ENCODE measurements around the gene TMEM203. TPM values are rescaled to one million over a fixed set of nuclear protein-coding genes. Genes with fewer than 3 reads are reported as not detected.

TMEM203 gene
- total RNA-seq, 4 donors from 2014 or later = 45.7 to 60.7 (median 49.4) TPM

GRCh38 chr9:137157618-137158415 lies 47.6 kb downstream of the TMEM203 start:
- TF ChIP-seq CTCF (IDR thresholded peaks at IDR 0.05) = no peak
- no peak for TF ChIP-seq POLR2A (IDR thresholded peaks at IDR 0.05)
- WGBS, 2 donors = 44 to 48% methylated on average over 15 to 19 of the region's 19 CpGs
- intact Hi-C loops (cut with DNase I; ENCODE audit: low total_unique reads) = no loop called here
- H3K4me3 ChIP-seq (ENCODE audit: low read depth, poor library complexity, severe bottlenecking) = no peak overlapping the region
- no peak for DNase-seq (ENCODE audit: low spot score in 2 of 2)

- intact Hi-C loops (cut with DNase I; ENCODE audit: low total_unique reads) = no loop called here
- no peak for DNase-seq (ENCODE audit: low spot score in 2 of 2)
- WGBS, 2 donors = 2 to 13% methylated on average over 22 to 47 of the region's 65 CpGs
- H3K4me3 ChIP-seq (ENCODE audit: low read depth, poor library complexity, severe bottlenecking) = no peak overlapping the region
- no peak for TF ChIP-seq POLR2A (IDR thresholded peaks at IDR 0.05)
- TF ChIP-seq CTCF (IDR thresholded peaks at IDR 0.05) = no peak
These were observed 48.7 kb downstream of the TMEM203 start for GRCh38 chr9:137156567-137157375.

Small RNA genes lying within 50 kb of the gene (microRNA-seq; reads per million reads assigned to microRNA genes)
- gene MIR3621 (ENCODE audit: borderline number of aligned reads in 1 of 2, borderline replicate concordance in 2 of 2) = 0 reads per million in 2 donors

Other genes starting within 250 kb of the TMEM203 start
- gene PTGDS, start 228.1 kb downstream of the TMEM203 start, total RNA-seq = 10 to 100 TPM in 3 of 4 donors, 1 to 10 TPM in 1; 9.7 to 75.3 (median 14.8) TPM
- under 1 TPM in 2 of 4 donors, not detected in 2; 0.36 to 0.37 TPM for gene LCNL1, start 222.7 kb downstream of the TMEM203 start, total RNA-seq
- gene PAXX, start 213.2 kb downstream of the TMEM203 start, total RNA-seq = 10 to 100 TPM; 38.7 to 75.8 (median 58.2) TPM
- gene CLIC3, start 209.1 kb downstream of the TMEM203 start, total RNA-seq = 100 to 1,000 TPM; 114 to 328 (median 163) TPM
- 10 to 100 TPM; 18.2 to 27.6 (median 23.7) TPM for gene ABCA2, start 177.4 kb downstream of the TMEM203 start, total RNA-seq
- under 1 TPM in 2 of 4 donors, not detected in 2; 0.22 to 0.39 TPM for gene FUT7, start 173.6 kb downstream of the TMEM203 start, total RNA-seq
- gene NPDC1, start 159.5 kb downstream of the TMEM203 start, total RNA-seq = 10 to 100 TPM; 29.1 to 63.9 (median 56.1) TPM
- 10 to 100 TPM; 10.1 to 14.7 (median 12.1) TPM for gene ENTPD2, start 151.6 kb downstream of the TMEM203 start, total RNA-seq
- 10 to 100 TPM in 2 of 4 donors, 1 to 10 TPM in 2; 5.7 to 25.6 (median 13.7) TPM for gene SAPCD2, start 135.1 kb downstream of the TMEM203 start, total RNA-seq
- gene UAP1L1, start 128.1 kb downstream of the TMEM203 start, total RNA-seq = 10 to 100 TPM in 1 of 4 donors, 1 to 10 TPM in 3; 6.6 to 13.7 (median 7.9) TPM
- gene MAN1B1, start 118.7 kb downstream of the TMEM203 start, total RNA-seq = 10 to 100 TPM; 57.7 to 81.0 (median 61.8) TPM
- 100 to 1,000 TPM; 123 to 144 (median 138) TPM for gene DPP7, start 90.9 kb downstream of the TMEM203 start, total RNA-seq
- gene GRIN1, start 66.5 kb downstream of the TMEM203 start, total RNA-seq = 1 to 10 TPM in 1 of 4 donors, under 1 TPM in 2, not detected in 1; 0.10 to 2.4 (median 0.49) TPM
- 10 to 100 TPM in 3 of 4 donors, 1 to 10 TPM in 1; 4.1 to 29.0 (median 21.3) TPM for gene LRRC26, start 35.6 kb downstream of the TMEM203 start, total RNA-seq
- gene TMEM210, start 33.6 kb downstream of the TMEM203 start, total RNA-seq = not detected
- 10 to 100 TPM; 26.2 to 69.3 (median 30.5) TPM for gene ANAPC2, start 17.1 kb downstream of the TMEM203 start, total RNA-seq
- gene SSNA1, start 17.0 kb downstream of the TMEM203 start, total RNA-seq = 100 to 1,000 TPM in 2 of 4 donors, 10 to 100 TPM in 2; 79.2 to 112 (median 93.1) TPM
- gene TPRN, start 4.9 kb downstream of the TMEM203 start, total RNA-seq = 10 to 100 TPM; 27.6 to 34.2 (median 29.1) TPM
- 10 to 100 TPM in 3 of 4 donors, 1 to 10 TPM in 1; 8.1 to 18.6 (median 11.6) TPM for gene NDOR1, start 52 bp upstream of the TMEM203 start, total RNA-seq
- 10 to 100 TPM in 1 of 4 donors, 1 to 10 TPM in 3; 3.7 to 10.2 (median 5.5) TPM for gene RNF208, start 16.6 kb upstream of the TMEM203 start, total RNA-seq
- gene CYSRT1, start 19.5 kb upstream of the TMEM203 start, total RNA-seq = 100 to 1,000 TPM in 1 of 4 donors, 10 to 100 TPM in 3; 40.2 to 119 (median 67.6) TPM
- 1 to 10 TPM in 2 of 4 donors, under 1 TPM in 1, not detected in 1; 0.25 to 3.2 (median 2.4) TPM for gene RNF224, start 21.9 kb upstream of the TMEM203 start, total RNA-seq
- 1 to 10 TPM in 1 of 4 donors, not detected in 3; 1.6 TPM for gene SLC34A3, start 25.3 kb upstream of the TMEM203 start, total RNA-seq
- gene TUBB4B, start 35.6 kb upstream of the TMEM203 start, total RNA-seq = 100 to 1,000 TPM; 317 to 604 (median 408) TPM
- gene STPG3, start 45.6 kb upstream of the TMEM203 start, total RNA-seq = not detected
- 10 to 100 TPM; 40.7 to 52.7 (median 49.9) TPM for gene NELFB, start 49.7 kb upstream of the TMEM203 start, total RNA-seq
- 1 to 10 TPM; 4.9 to 7.4 (median 5.6) TPM for gene TOR4A, start 72.1 kb upstream of the TMEM203 start, total RNA-seq
- gene NRARP, start 96.6 kb upstream of the TMEM203 start, total RNA-seq = 10 to 100 TPM; 28.5 to 49.2 (median 41.0) TPM
- gene EXD3, start 217.5 kb upstream of the TMEM203 start, total RNA-seq = 10 to 100 TPM; 13.8 to 25.7 (median 17.7) TPM
- gene NOXA1, start 217.7 kb upstream of the TMEM203 start, total RNA-seq = 1 to 10 TPM; 3.1 to 5.6 (median 4.4) TPM
- gene ENTPD8, start 235.7 kb upstream of the TMEM203 start, total RNA-seq = not detected

All from lower leg skin (tissue), 4 donors.